Peyer's patch (tissue), 4 donors: ENCODE results near the gene FAM222A. TPM values are rescaled to one million over a fixed set of nuclear protein-coding genes. Genes with fewer than 3 reads are reported as not detected.

Source experiments
- DNase-seq, 3 donors: peaks; one replicate each; pipeline ENCODE4 v3.0.0-alpha.2; 2017 to 2019
- H3K27ac ChIP-seq, 4 donors: fragments of 200-600 bp; sonication (generic); one replicate each; pipeline ENCODE4 v1.5.1; 2016 to 2019
- H3K27me3 ChIP-seq, 2 donors: fragments of 200-600 bp; sonication (generic); one replicate each; pipeline ENCODE4 v1.5.1; 2019
- H3K36me3 ChIP-seq, 3 donors: fragments of 200-600 bp; sonication (generic); one replicate each; pipeline ENCODE4 v1.5.1; 2016 to 2019
- H3K4me1 ChIP-seq, 4 donors: fragments of 200-600 bp; sonication (generic); one replicate each; pipeline ENCODE4 v1.5.1; 2016 to 2019
- H3K4me3 ChIP-seq, 4 donors: fragments of 200-600 bp; sonication (generic); 1 replicate in 3 of 4; 2 replicates in 1 of 4; pipeline ENCODE4 v1.5.1; 2016 to 2019; ENCODE audit warnings: mild to moderate bottlenecking in 1 of 4
- H3K9me3 ChIP-seq, 4 donors: fragments of 200-600 bp; sonication (generic); one replicate each; pipeline ENCODE4 v1.5.1; 2016 to 2019; ENCODE audit warnings: mild to moderate bottlenecking in 1 of 4
- CTCF ChIP-seq, 6 experiments: fragments of 450-650 bp in 4 of 6; fragments of 200-600 bp in 2 of 6; sonication (generic) in 1 of 6; IDR thresholded peaks; one replicate each; pipeline ENCODE4 v1.5.1; 2017 to 2019; ENCODE audit warnings: antibody characterized with exemption in 6 of 6, mild to moderate bottlenecking in 3 of 6, moderate library complexity in 1 of 6
- POLR2A ChIP-seq, 2 donors: fragments of 450-650 bp; IDR thresholded peaks; one replicate each; pipeline ENCODE4 v1.5.1; 2017; ENCODE audit warnings: antibody characterized with exemption in 2 of 2, mild to moderate bottlenecking in 2 of 2, moderate library complexity in 2 of 2
- total RNA-seq, 4 donors: library from RNA; depleted of rRNA; stranded (reverse); fragments of >200 nt; gene quantifications; one replicate each; pipeline ENCODE4 v1.1.0, GENCODE V29; 2016

Gene FAM222A
- total RNA-seq, 4 donors from 2014 or later: 3.9 to 26.1 (median 7.0) TPM

- no peak for TF ChIP-seq POLR2A (IDR thresholded peaks at IDR 0.05)
- no peak for TF ChIP-seq CTCF (IDR thresholded peaks at IDR 0.05)
- no peak overlapping the region for H3K4me3 ChIP-seq
- H3K27ac ChIP-seq: no peak overlapping the region
- H3K4me1 ChIP-seq: no peaks in the 10 kb centered on the region
- no peaks in the 10 kb centered on the region for H3K9me3 ChIP-seq
- no peak for DNase-seq
- H3K36me3 ChIP-seq: no peaks in the 10 kb centered on the region
- H3K27me3 ChIP-seq: no peaks in the 10 kb centered on the region
These were observed 82.4 kb downstream of the FAM222A start for GRCh38 chr12:109796057-109796456.

GRCh38 chr12:109797905-109798669 lies 84.5 kb downstream of the FAM222A start:
- Histone ChIP-seq H3K4me3 (no peak overlapping the region), H3K9me3 (no peaks in the 10 kb centered on the region), H3K27ac (no peak overlapping the region), H3K36me3 (no peaks in the 10 kb centered on the region), H3K4me1 (no peaks in the 10 kb centered on the region), H3K27me3 (no peaks in the 10 kb centered on the region)
- no peak for DNase-seq
- TF ChIP-seq CTCF (IDR thresholded peaks at IDR 0.05) (no peak), POLR2A (IDR thresholded peaks at IDR 0.05) (no peak)

DNA sequence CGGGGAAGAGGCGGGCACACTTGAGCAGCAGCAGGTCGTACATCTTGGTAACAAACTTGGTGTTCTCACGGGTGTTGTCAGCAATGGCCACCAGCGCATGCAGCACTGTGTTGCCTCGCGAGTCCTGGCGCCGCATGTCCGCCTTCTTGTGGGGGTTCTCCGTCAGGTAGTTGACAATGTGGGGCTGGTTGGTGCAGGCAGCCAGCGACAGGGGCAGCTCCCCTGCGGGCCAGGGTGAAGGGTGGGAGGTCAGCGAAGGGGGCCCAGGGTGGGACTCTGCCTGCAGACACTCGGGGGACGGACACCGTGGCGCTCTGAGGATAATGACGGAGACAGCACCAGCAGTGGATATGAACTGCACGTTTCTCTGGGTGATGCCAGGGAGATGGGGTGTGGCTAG lies 85.1 kb downstream of the FAM222A start:
- Histone ChIP-seq H3K36me3 (no peaks in the 10 kb centered on the region), H3K27ac (no peak overlapping the region), H3K4me1 (no peaks in the 10 kb centered on the region), H3K4me3 (no peak overlapping the region), H3K27me3 (no peaks in the 10 kb centered on the region), H3K9me3 (no peaks in the 10 kb centered on the region)
- no peak for DNase-seq
- TF ChIP-seq CTCF (IDR thresholded peaks at IDR 0.05) (no peak), POLR2A (IDR thresholded peaks at IDR 0.05) (no peak)

DNA sequence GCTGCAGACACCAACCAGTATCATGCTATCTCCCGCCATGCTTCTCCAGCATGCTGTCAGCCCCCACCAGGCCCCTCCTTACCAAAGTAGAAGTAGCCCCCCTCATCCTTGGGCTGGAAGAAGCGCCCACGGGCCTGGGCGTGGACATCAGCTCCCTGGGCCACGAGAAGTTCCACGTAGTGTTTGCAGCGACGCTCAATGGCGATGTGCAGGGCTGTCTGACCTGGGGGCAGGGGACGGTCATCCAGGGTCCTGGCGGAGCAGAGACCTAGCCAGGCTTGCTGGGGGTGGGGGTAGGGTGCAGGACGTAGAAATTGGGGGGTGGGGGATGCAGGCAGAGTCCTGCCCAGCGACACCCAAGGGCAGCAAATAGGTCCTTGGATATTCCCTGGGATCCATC lies 86.9 kb downstream of the FAM222A start:
- Histone ChIP-seq H3K27ac (no peak overlapping the region), H3K9me3 (no peaks in the 10 kb centered on the region), H3K36me3 (no peaks in the 10 kb centered on the region), H3K4me1 (no peaks in the 10 kb centered on the region), H3K4me3 (no peak overlapping the region), H3K27me3 (no peaks in the 10 kb centered on the region)
- DNase-seq: no peak
- no peak for TF ChIP-seq CTCF (IDR thresholded peaks at IDR 0.05)
- no peak for TF ChIP-seq POLR2A (IDR thresholded peaks at IDR 0.05)

- Histone ChIP-seq H3K9me3 (no peaks in the 10 kb centered on the region), H3K36me3 (no peaks in the 10 kb centered on the region), H3K4me3 (no peak overlapping the region), H3K27ac (no peak overlapping the region), H3K4me1 (no peaks in the 10 kb centered on the region), H3K27me3 (no peaks in the 10 kb centered on the region)
- no peak for DNase-seq
- TF ChIP-seq CTCF (IDR thresholded peaks at IDR 0.05) (no peak), POLR2A (IDR thresholded peaks at IDR 0.05) (no peak)
These were observed 89.2 kb downstream of the FAM222A start for GRCh38 chr12:109802828-109803227.
